SH-SY5Y (cell line): ENCODE measurements around the gene CLTC.

Source experiments
- GATA2 ChIP-seq: IDR thresholded peaks from 2 replicates; pipeline ENCODE4 v1.6.1; 2011; ENCODE audit warnings: mild to moderate bottlenecking, low read depth, low read length
- GATA3 ChIP-seq: IDR thresholded peaks from 2 replicates; pipeline ENCODE4 v1.6.1; 2011; ENCODE audit warnings: low read depth, mild to moderate bottlenecking, low read length, moderate library complexity

CLTC gene

DNA sequence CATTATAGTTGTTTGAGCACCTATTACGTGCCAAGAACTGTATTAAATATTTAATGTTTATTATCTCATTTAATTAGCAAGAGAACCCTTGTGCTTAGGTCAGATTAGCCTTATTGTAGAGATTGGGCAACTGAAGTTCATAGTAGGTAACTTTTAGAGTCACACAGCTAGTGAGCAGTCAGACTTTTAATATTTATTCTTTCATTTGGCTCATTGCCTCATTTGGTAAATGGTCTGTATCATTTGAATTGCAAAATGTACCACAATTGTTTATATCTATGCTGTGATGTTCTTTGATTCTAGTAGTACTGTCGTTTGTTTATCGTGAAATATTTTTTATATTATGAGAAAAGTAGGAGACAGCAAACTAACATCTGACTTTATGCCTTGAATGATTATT, 7.6 kb downstream of the CLTC start:
- TF ChIP-seq GATA2 (no peak), GATA3 (no peak)

DNA sequence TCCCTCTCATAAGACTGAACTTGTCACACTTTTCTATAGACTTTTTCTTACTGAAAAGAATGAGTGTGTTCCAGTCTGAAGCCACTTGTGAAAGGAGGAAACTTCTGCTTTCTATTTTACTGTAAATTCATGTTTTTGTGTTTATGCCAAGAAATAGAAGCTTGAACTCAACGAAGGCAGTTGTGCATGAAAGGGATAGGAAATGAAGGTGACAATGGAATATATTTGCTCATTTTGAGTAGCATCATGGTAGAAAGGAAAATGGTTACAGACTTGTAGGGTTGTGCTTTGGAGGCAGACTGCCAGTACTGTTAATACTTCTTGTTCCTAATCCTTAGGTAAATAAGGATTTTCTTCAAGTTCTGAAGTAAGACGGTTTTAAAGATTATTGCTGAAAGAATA, 8.1 kb downstream of the CLTC start:
- TF ChIP-seq GATA2 (no peak), GATA3 (no peak)

GRCh38 chr17:59629174-59629573, 9.5 kb downstream of the CLTC start:
- TF ChIP-seq GATA2 = no peak
- no peak for TF ChIP-seq GATA3

GRCh38 chr17:59631276-59631675, 11.6 kb downstream of the CLTC start:
- TF ChIP-seq GATA3 (no peak), GATA2 (no peak)

DNA sequence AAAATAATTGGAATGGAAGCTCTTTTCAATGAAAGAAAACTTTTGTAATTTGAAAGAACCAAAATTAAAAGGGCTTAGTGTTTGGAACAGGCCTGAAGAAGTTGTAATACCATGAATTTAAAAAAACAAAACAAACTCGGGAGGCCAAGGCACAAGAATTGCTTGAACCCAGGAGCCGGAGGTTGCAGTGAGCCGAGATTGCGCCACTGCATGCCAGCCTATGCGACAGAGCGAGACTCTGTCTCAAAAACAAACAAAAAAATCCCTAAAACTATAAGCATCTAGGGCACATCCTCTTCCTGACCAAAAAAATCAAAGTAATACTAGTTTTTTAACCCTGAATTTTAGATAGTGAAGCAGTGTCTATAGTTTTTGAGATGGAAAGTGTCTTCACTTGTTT, 12.7 kb downstream of the CLTC start:
- TF ChIP-seq GATA3 = no peak
- no peak for TF ChIP-seq GATA2

DNA sequence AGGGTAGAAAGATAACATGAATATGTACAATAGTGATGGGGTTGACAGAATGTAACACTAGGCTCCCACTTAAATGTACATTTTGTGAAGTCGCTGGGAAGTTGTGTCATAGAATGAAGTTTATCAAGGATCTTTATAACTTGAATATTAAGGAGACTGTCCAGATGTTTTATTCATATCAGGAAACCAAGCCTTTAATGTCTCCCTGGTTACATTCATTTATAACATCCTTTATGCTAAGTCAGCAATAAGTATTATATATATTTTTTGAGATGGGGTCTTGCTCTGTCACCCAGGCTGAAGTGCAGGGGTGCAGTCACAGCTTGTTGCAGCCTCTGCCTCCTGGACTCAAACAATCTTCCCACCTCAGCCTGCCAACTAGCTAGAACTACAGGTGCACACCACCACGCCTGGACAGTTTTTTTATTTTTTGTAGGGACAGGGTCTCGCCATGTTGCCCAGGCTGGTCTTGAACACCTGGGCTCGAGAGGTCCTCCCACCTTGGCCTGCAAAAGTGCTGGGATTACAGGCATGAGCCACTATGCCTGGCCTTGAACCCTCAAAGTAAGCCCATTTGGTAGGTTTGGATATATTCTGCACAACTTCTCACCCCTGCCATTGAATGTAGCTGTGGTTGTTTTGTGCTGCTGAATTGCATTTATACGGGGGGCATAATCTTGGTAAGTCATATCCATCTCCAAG, 14.1 kb downstream of the CLTC start:
- no peak for TF ChIP-seq GATA2
- no peak for TF ChIP-seq GATA3

DNA sequence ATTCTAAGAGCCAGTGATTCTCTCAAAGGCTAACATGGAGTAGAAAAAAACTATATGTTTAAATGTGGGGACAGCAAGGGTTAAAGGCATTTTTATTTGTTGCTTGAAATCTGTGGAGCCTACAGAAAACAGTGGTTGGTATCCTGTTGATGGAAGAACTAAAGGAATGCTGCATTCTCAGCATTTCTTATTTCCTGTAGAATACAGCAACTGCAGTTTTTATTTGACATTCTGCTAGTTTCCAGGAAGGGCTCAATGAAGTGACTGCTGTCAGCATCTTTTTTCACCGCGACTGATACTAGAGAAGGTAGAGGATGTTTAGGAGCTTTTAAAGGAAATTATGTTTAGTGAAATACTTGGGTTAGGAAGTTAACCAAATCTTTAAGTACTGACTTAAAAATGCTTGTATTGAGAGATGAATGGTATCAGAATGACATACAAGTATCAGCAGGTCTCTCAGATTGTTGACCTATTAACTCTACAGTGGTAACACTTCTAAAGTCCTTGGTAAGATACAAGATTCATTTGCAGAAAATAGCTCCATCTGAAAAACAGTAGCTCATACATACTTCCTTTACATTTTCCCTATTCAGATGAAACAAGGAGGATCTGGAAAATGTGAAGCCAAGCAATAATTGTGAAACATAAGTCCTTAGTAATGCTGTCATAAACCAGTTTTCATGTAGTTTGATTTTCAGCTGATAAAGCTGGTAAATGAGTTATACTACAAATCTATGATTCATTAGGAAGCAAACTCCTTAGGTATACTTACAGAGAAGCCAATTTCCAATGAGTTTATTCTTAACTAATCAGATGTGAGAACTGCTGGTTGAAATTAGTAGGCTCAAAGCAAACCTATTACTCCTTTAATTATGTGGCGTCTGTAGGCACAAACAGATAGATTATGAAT, 15.2 kb downstream of the CLTC start:
- TF ChIP-seq GATA2 (no peak), GATA3 (no peak)

- TF ChIP-seq GATA3 (no peak), GATA2 (no peak)
Observed at GRCh38 chr17:59637611-59638310, 18.1 kb downstream of the CLTC start.

DNA sequence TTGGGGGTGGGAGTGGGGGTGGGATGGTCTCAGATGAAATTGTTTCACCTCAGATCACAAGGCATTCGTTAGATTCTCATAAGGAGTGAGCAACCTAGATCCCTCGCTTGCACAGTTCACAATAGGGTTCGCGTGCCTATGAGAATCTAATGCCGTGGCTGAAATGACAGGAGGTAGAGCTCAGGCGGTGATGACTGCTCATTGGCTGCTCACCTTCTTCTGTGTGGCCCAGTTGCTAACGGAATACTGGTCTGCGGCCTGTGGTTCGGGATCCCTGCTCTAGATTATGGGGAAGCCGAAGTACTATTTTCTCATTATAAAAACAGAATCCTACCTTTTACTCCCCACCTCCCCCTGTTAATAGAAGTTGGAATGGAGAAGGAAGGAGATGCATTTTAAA, 18.9 kb downstream of the CLTC start:
- TF ChIP-seq GATA3 = no peak

DNA sequence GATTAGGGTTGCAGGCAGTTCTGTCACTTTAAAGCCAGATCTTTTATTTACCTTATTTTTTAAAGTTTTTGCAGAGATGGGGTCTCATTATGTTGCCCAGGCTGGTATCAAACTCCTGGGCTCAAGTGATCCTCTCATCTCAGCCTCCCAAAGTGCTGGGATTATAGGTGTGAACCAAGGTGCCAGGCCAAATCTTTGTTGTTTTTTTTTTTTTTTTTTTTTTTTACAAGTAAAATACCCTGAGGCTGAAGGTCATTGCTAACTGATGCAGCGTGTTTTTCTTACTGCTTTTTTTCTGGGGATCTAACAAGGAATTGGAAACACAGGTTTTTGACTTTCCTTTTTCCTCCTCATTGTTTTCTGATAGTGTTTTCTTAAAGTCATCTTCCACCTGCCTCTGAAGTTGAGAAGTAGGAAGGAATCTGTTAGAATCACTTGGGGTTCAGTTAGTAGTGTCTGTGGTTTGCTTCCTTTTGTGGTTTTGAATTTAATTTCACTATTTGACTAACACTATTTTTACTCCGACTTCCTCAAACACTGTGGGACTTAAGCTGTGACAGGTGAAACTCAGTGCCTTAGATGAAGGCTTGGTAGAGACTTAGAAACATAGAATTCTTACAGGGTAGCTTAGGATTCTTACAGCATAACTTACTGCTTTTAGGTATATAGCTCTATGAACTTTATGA, 22.2 kb downstream of the CLTC start:
- TF ChIP-seq GATA3 = no peak
- TF ChIP-seq GATA2 = no peak

- no peak for TF ChIP-seq GATA3
- no peak for TF ChIP-seq GATA2
Observed at GRCh38 chr17:59642565-59642964, 22.9 kb downstream of the CLTC start.

DNA sequence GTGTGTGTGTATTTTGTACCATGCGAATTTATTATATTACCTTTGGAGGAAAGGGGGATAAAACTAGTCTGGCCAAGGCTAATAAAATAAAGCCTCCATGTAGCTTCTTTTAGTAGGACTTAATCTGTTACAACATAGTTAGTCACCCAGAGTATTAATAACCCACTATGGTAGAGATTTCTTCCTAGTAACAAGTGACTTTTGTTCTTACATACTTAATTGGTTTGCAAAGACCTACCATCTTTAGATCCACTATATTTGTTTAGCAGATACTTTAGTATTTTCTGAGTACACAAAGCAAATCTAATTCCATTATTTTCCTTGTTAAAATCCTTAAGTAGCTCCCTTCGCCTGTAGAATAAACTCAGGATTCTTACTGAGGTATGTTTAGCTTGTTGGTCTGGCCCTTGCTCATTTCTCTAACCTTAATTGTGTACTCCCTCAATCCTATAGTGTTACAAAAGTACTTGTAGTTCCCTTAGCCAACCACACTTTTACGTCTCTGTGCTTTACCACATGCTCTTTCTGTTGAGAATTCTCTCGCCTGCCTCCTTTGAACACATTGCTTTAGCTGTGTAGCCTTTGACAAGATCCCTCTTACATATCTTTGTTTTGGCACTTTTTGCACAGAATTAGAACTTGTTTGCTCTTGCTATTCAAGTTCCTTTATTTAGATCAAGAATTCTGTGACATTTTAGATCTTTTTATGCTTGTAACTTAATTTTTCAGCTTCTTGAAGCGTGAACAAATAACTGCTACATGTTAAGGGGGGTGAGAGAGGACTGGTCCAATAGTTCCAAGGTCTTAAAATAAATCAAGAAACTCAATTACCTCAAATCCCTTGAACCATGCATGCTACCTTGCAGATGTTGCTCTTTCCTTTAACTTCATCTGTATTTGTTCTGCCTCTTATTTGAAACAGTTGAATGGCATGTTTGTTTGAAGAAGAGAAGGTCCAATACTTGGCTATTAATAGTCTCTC, 23.8 kb downstream of the CLTC start:
- TF ChIP-seq GATA2 (no peak), GATA3 (no peak)

GRCh38 chr17:59647288-59647687, 27.6 kb downstream of the CLTC start:
- no peak for TF ChIP-seq GATA2
- no peak for TF ChIP-seq GATA3
